ENCODE results near the gene RNASET2. TPM values are rescaled to one million over a fixed set of nuclear protein-coding genes. Genes with fewer than 3 reads are reported as not detected.

RNASET2 gene
- total and polyA plus RNA-seq, 3 donors from 2014 or later: 44.5 to 56.1 (median 50.2) TPM

- Histone ChIP-seq H3K27ac (no peak overlapping the region), H3K27me3 (no peaks in the 10 kb centered on the region), H3K9me3 (no peaks in the 10 kb centered on the region), H3K4me3 (no peak overlapping the region), H3K4me1 (peaks cover 9% of the 10 kb centered on the region), H3K36me3 (ENCODE audit: low read depth, missing control alignments) (no peaks in the 10 kb centered on the region)
- WGBS, 2 donors: 90 to 94% methylated on average over 8 of the region's 8 CpGs
- no peak for DNase-seq
- intact Hi-C loops (cut with DNase I; ENCODE audit: low total_unique reads): no loop called here
- TF ChIP-seq POLR2A (IDR thresholded peaks at IDR 0.05) (no peak), CTCF (IDR thresholded peaks at IDR 0.05) (no peak)
These were observed 22.2 kb downstream of the RNASET2 start for GRCh38 chr6:166934174-166934573.

GRCh38 chr6:166933396-166933795, 23.0 kb downstream of the RNASET2 start:
- WGBS, 2 donors: 96 to 98% methylated on average over 6 of the region's 6 CpGs
- no peak for DNase-seq
- H3K27ac ChIP-seq: no peak overlapping the region
- H3K9me3 ChIP-seq: no peaks in the 10 kb centered on the region
- H3K27me3 ChIP-seq: no peaks in the 10 kb centered on the region
- H3K4me1 ChIP-seq: peaks cover 9% of the 10 kb centered on the region
- intact Hi-C loops (cut with DNase I; ENCODE audit: low total_unique reads): no loop called here
- TF ChIP-seq CTCF (IDR thresholded peaks at IDR 0.05): no peak
- TF ChIP-seq POLR2A (IDR thresholded peaks at IDR 0.05): no peak
- no peak overlapping the region for H3K4me3 ChIP-seq
- H3K36me3 ChIP-seq (ENCODE audit: low read depth, missing control alignments): no peaks in the 10 kb centered on the region

GRCh38 chr6:166932616-166933015, 23.7 kb downstream of the RNASET2 start:
- WGBS, 2 donors: 95 to 96% methylated on average over 10 of the region's 10 CpGs
- Histone ChIP-seq H3K36me3 (ENCODE audit: low read depth, missing control alignments) (no peaks in the 10 kb centered on the region), H3K27ac (no peak overlapping the region), H3K27me3 (no peaks in the 10 kb centered on the region), H3K4me3 (no peak overlapping the region), H3K9me3 (no peaks in the 10 kb centered on the region), H3K4me1 (peaks cover 9% of the 10 kb centered on the region)
- TF ChIP-seq POLR2A (IDR thresholded peaks at IDR 0.05): no peak
- no peak for TF ChIP-seq CTCF (IDR thresholded peaks at IDR 0.05)
- intact Hi-C loops (cut with DNase I; ENCODE audit: low total_unique reads): no loop called here
- no peak for DNase-seq

- intact Hi-C loops (cut with DNase I; ENCODE audit: low total_unique reads): no loop called here
- no peak for DNase-seq
- H3K4me1 ChIP-seq: peaks cover 9% of the 10 kb centered on the region
- no peak overlapping the region for H3K4me3 ChIP-seq
- H3K27me3 ChIP-seq: no peaks in the 10 kb centered on the region
- no peak overlapping the region for H3K27ac ChIP-seq
- H3K9me3 ChIP-seq: no peaks in the 10 kb centered on the region
- 88 to 94% methylated on average over 6 of the region's 6 CpGs for WGBS, 2 donors
- TF ChIP-seq CTCF (IDR thresholded peaks at IDR 0.05) (no peak), POLR2A (IDR thresholded peaks at IDR 0.05) (no peak)
- H3K36me3 ChIP-seq (ENCODE audit: low read depth, missing control alignments): no peaks in the 10 kb centered on the region
These were observed 24.2 kb downstream of the RNASET2 start for GRCh38 chr6:166932116-166932515.

GRCh38 chr6:166931426-166931970, 24.9 kb downstream of the RNASET2 start:
- WGBS, 2 donors: 96 to 97% methylated on average over 14 of the region's 14 CpGs
- H3K36me3 ChIP-seq (ENCODE audit: low read depth, missing control alignments): no peaks in the 10 kb centered on the region
- no peaks in the 10 kb centered on the region for H3K27me3 ChIP-seq
- intact Hi-C loops (cut with DNase I; ENCODE audit: low total_unique reads): no loop called here
- no peak for DNase-seq
- no peaks in the 10 kb centered on the region for H3K9me3 ChIP-seq
- no peak overlapping the region for H3K27ac ChIP-seq
- H3K4me1 ChIP-seq: peaks cover 9% of the 10 kb centered on the region
- TF ChIP-seq CTCF (IDR thresholded peaks at IDR 0.05) (no peak), POLR2A (IDR thresholded peaks at IDR 0.05) (no peak)
- H3K4me3 ChIP-seq: no peak overlapping the region

All from testis (tissue), 3 donors.